Spleen (tissue), 11 donors: ENCODE data around the gene MSI2. TPM values are rescaled to one million over a fixed set of nuclear protein-coding genes. Genes with fewer than 3 reads are reported as not detected.

Experiments
- DNase-seq: peaks from one replicate; pipeline ENCODE4 v3.0.0-alpha.2; 2020
- H3K27ac ChIP-seq, 8 donors: fragments of 200-600 bp; sonication (generic) in 7 of 8; 1 replicate in 4 of 8; 2 replicates in 4 of 8; pipeline versions ENCODE4 v1.5.0 to v1.8.0; 2016 to 2021; ENCODE audit warnings: inconsistent platforms in 4 of 8, mild to moderate bottlenecking in 4 of 8, moderate library complexity in 1 of 8
- H3K27me3 ChIP-seq, 7 donors: fragments of 200-600 bp; sonication (generic) in 6 of 7; replicated peaks in 1 of 7; 1 replicate in 4 of 7; 2 replicates in 3 of 7; pipeline versions ENCODE4 v1.5.0 to v1.8.0; 2016 to 2021; ENCODE audit warnings: inconsistent platforms in 3 of 7, mild to moderate bottlenecking in 1 of 7
- H3K36me3 ChIP-seq, 6 donors: fragments of 200-600 bp; sonication (generic) in 5 of 6; 1 replicate in 4 of 6; 2 replicates in 2 of 6; pipeline versions ENCODE4 v1.5.0 to v1.8.0; 2016 to 2021; ENCODE audit warnings: inconsistent platforms in 2 of 6
- H3K4me1 ChIP-seq, 6 donors: fragments of 200-600 bp; sonication (generic) in 5 of 6; 1 replicate in 3 of 6; 2 replicates in 3 of 6; pipeline versions ENCODE4 v1.5.0 to v1.8.0; 2016 to 2021; ENCODE audit warnings: inconsistent platforms in 3 of 6
- H3K4me3 ChIP-seq, 8 donors: fragments of 200-600 bp; sonication (generic) in 7 of 8; 1 replicate in 4 of 8; 2 replicates in 4 of 8; pipeline versions ENCODE4 v1.5.0 to v1.8.0; 2016 to 2021; ENCODE audit warnings: inconsistent platforms in 4 of 8, mild to moderate bottlenecking in 4 of 8, moderate library complexity in 2 of 8
- H3K9me3 ChIP-seq, 8 donors: fragments of 200-600 bp; sonication (generic) in 7 of 8; 1 replicate in 4 of 8; 2 replicates in 4 of 8; pipeline versions ENCODE4 v1.5.0 to v1.8.0; 2016 to 2021; ENCODE audit warnings: inconsistent platforms in 4 of 8
- CTCF ChIP-seq, 11 experiments: fragments of 200-600 bp in 7 of 11; fragments of 450-650 bp in 4 of 11; sonication (generic) in 4 of 11; IDR thresholded peaks in 8 of 11; conservative IDR thresholded peaks in 3 of 11; 1 replicate in 7 of 11; 2 replicates in 4 of 11; pipeline versions ENCODE4 v1.4.0 to v1.8.0; 2016 to 2021; ENCODE audit warnings: antibody characterized with exemption in 11 of 11, inconsistent platforms in 4 of 11, mild to moderate bottlenecking in 1 of 11
- POLR2A ChIP-seq, 3 donors: fragments of 450-650 bp; IDR thresholded peaks; one replicate each; pipeline ENCODE4 v1.5.1; 2017; ENCODE audit warnings: antibody characterized with exemption in 3 of 3, mild to moderate bottlenecking in 1 of 3
- POLR2AphosphoS5 ChIP-seq, 3 donors: sonication (generic); formaldehyde crosslinking; IDR thresholded peaks; one replicate each; pipeline ENCODE4 v1.5.1; 2017; ENCODE audit warnings: antibody characterized with exemption in 3 of 3
- WGBS, 5 donors: extraction: QIAGEN DNeasy Blood & Tissue Kit in 3 of 5; methylation state at CpG; one replicate each; pipeline versions ENCODE4 v1.1.5 to v1.1.7; 2013 to 2018; 5-methylcytosine and 5-hydroxymethylcytosine counted together
- intact Hi-C: fragments of 100-400 bp; cut with DNase I; formaldehyde crosslinking; loops from one replicate; pipeline ENCODE4 v1.15.0; 2023; ENCODE audit warnings: low total_unique reads
- polyA plus RNA-seq, 3 donors: library from polyadenylated mRNA; stranded (reverse); fragments of 200-250 nt; gene quantifications; one replicate each; pipeline ENCODE4 v1.2.1, GENCODE V29; 2013
- total RNA-seq, 7 donors: library from RNA; depleted of rRNA in 3 of 7; stranded (reverse); fragments of >200 nt in 3 of 7; fragmentation: NEBNext Ultra II Directional in 4 of 7; extraction: Animal tissue kit (Norgen Biotek cat#: 25700) in 4 of 7; gene quantifications; one replicate each; pipeline versions ENCODE4 v1.1.0 to v1.2.1, GENCODE V29; 2016 to 2021
- donor health status: healthy with polysubstance abuse.
- donor health status: DM: no; HTN: no; CAD: no; lungs with moderate emphysema.
- donor health status: DM: no; HTN: no; CAD: no.
- donor health status: Bipolar disorder and iron deficiency.
- donor health status: healthy.
- donor health status: DM: no; HTN: no; CAD: no.
- donor health status: DM: yes; HTN: yes; CAD: no.

Gene MSI2
- total and polyA plus RNA-seq, 10 donors = 9.8 to 131 (median 64.7) TPM

- Histone ChIP-seq H3K36me3 (peaks cover 0 to 13% (median 0%) of the 10 kb centered on the region in 6 donors), H3K27me3 (no peaks in the 10 kb centered on the region), H3K4me1 (peaks cover 0 to 19% (median 11%) of the 10 kb centered on the region in 6 donors), H3K9me3 (no peaks in the 10 kb centered on the region), H3K4me3 (no peak overlapping the region), H3K27ac (no peak overlapping the region)
- WGBS, 5 donors = 87 to 97% (median 89%) methylated on average over 7 of the region's 7 CpGs
- TF ChIP-seq POLR2AphosphoS5 (IDR thresholded peaks at IDR 0.05) = no peak
- no peak for TF ChIP-seq POLR2A (IDR thresholded peaks at IDR 0.05)
- no peak for TF ChIP-seq CTCF (IDR thresholded peaks at IDR 0.05 in 8 of 11, conservative IDR thresholded peaks at IDR 0.05 in 3 of 11)
- DNase-seq = no peak
- intact Hi-C loops = no loop called here
Measured at GRCh38 chr17:57335195-57335792, 79.0 kb downstream of the MSI2 start.

- Histone ChIP-seq H3K9me3 (no peaks in the 10 kb centered on the region), H3K4me3 (no peak overlapping the region), H3K4me1 (peaks cover 0 to 19% (median 11%) of the 10 kb centered on the region in 6 donors), H3K27ac (no peak overlapping the region), H3K27me3 (no peaks in the 10 kb centered on the region), H3K36me3 (peaks cover 0 to 13% (median 0%) of the 10 kb centered on the region in 6 donors)
- intact Hi-C loops = no loop called here
- 82 to 92% (median 88%) methylated on average over 12 of the region's 12 CpGs for WGBS, 5 donors
- TF ChIP-seq POLR2AphosphoS5 (IDR thresholded peaks at IDR 0.05) (no peak), CTCF (IDR thresholded peaks at IDR 0.05 in 8 of 11, conservative IDR thresholded peaks at IDR 0.05 in 3 of 11) (no peak), POLR2A (IDR thresholded peaks at IDR 0.05) (no peak)
- DNase-seq = no peak
Measured at GRCh38 chr17:57337390-57337789, 81.1 kb downstream of the MSI2 start.

DNA sequence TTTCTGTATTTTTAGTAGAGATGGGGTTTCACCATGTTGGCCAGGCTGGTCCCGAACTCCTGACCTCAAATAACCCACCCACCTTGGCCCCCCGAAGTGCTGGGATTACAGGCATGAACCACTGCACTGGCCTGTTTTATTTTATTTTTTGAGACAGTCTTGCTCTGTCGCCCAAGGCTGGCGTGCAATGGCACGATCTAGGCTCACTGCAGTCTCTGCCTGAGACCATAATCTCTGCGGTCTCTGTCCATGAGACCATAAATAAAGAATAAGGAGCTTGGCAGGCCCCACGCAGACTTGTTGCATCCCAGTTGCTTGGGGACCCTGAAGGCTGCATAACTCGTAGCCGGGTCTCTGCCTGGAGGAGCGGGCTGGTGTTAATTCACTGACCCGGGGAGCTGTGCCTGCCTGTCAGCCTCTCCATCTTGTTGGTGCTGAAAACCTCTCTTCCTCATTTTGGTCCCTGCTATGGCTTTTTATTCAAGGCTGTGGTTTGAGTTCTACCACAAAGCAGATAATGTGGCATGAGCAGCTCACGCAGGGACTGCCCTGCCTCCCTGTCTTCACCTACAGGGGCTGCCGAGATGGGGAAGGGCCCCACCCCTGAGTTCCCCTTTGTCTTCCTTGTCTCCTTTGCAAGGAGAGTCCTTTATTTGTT is 82.1 kb downstream of the MSI2 start:
- Histone ChIP-seq H3K27ac (no peak overlapping the region), H3K9me3 (no peaks in the 10 kb centered on the region), H3K27me3 (no peaks in the 10 kb centered on the region), H3K4me1 (peaks cover 0 to 19% (median 11%) of the 10 kb centered on the region in 6 donors), H3K36me3 (peaks cover 0 to 13% (median 0%) of the 10 kb centered on the region in 6 donors), H3K4me3 (no peak overlapping the region)
- intact Hi-C loops = no loop called here
- 38 to 79% (median 52%) methylated on average over 13 of the region's 13 CpGs for WGBS, 5 donors
- TF ChIP-seq POLR2AphosphoS5 (IDR thresholded peaks at IDR 0.05) (peak in 1 of 3 donors; percentile 40), POLR2A (IDR thresholded peaks at IDR 0.05) (no peak), CTCF (IDR thresholded peaks at IDR 0.05 in 8 of 11, conservative IDR thresholded peaks at IDR 0.05 in 3 of 11) (no peak)
- DNase-seq = no peak
